Activated T-cell treated with anti-CD3 and anti-CD28 coated beads for 48 hours (primary cell): ENCODE measurements around the gene CORO2B.
"Not testable (repeated sequence)": the region's sequence is repeated elsewhere in the genome, so short reads cannot be mapped to it uniquely, and the experiment has no call there.

Experiments used
- DNase-seq: peaks from one replicate; pipeline ENCODE4 v3.0.0-alpha.2; 2020; ENCODE audit warnings: low read depth

The CORO2B gene

DNA sequence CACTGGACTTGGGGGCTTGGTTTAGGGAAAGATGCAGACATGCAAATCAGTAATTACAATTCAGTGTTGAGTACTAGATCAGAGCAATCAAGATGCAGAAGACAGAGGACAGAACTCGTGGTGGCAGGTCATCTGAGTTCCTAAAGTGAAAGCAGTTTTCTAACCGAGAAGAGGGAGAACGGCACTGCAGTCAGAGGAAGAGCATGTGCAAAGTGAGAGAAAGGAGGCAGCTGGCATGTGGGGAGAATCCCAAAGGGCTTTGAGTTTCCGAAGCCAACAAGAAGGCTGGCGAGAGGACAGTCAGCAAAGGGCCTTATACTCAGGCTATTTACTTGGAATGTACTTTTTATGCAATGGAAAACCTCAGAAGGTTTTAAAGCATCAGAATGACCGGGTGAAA, 154.9 kb downstream of the CORO2B start:
- no peak for DNase-seq

- DNase-seq = no peak
Observed at GRCh38 chr15:68734352-68734751, 155.6 kb downstream of the CORO2B start.

GRCh38 chr15:68734881-68735280, 156.1 kb downstream of the CORO2B start:
- no peak for DNase-seq

DNA sequence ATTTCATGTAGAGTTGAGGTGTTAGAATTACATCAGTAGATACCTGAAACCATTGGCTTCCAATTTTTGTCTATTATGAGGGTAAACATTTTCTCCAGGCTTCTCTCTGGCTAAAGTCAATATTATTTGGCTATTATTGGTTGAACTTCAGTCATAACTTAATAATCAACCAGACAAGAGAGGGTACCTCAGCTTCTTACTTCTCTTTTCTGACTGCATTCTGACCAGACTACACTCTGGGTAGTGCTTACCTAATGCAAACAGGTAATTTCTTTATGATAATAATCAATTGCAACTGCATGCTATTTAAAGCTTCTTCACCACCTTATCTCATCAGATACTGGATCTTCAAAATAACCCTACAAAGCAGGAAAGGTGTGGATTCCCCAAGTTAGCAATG, 156.8 kb downstream of the CORO2B start:
- no peak for DNase-seq

DNA sequence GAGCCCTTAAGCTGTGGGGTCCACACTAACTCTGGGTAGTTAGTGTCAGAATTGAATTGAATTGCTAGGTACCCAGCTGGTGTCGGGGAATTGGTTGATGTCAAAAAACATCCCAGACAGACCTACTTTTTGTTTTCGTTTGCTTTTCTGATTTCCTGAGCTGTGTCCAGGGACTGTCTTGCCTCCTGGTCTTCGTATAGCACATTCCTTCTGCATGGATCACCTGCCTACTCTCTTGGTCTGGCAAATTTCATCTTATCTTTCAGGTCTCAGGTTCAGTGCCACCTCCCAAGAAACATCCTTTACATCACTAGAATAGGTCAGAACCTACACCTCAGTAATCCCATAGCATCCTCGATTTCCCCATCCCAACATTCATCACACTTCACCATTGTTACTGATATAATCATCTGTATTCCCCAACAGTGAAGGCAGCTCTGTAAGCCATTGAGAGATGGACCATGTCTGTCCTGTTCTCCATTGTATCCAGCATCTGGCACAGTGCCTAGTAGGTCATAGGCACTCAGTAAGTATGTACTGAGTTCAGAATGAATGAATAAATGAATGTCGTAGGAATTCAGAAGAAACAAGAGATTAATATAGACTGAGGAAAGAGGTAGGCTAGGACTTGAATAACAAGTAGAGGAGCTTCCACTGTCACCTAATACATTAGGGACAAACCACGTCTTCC, 160.7 kb downstream of the CORO2B start:
- no peak for DNase-seq

GRCh38 chr15:68743256-68743655, 164.5 kb downstream of the CORO2B start:
- DNase-seq = no peak

DNA sequence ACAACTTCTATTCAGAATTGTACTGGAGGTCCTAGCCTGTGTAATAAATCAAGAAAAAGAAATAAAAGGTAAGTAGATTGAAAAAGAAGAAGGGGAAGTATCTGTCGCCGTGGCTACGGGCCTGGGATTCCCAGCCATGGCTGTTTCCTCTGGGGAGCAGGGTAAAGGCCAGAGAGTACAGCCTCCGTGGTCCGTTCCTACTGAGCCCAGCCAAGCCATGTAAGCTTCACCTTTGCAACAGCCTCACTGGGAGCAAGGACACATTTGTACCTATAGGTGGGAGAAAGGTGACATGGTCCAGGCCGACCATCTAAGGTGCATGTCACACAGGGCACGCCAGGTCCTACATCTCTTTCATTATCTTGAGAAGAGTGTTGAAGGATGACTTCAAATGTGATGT, 170.6 kb downstream of the CORO2B start:
- DNase-seq = no peak

DNA sequence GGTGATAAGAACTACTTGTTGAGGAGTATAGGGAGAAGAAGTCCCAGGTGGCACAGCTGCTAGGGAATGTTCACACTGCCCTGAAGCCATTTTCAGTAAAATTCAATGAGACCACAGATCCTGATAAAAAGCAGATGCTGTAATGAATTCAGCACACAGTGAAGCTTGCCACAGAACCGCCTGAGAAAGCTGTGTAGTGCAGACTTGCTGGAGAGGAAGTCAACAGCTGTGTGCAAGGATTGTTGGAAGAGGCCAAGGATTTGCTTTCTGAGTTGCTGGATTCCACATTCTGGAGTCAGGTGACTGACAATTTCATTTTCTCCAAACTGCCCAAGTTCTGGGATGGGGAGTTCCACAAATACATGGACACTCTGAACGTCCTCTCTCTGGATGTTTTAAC, 171.0 kb downstream of the CORO2B start:
- DNase-seq = no peak

DNA sequence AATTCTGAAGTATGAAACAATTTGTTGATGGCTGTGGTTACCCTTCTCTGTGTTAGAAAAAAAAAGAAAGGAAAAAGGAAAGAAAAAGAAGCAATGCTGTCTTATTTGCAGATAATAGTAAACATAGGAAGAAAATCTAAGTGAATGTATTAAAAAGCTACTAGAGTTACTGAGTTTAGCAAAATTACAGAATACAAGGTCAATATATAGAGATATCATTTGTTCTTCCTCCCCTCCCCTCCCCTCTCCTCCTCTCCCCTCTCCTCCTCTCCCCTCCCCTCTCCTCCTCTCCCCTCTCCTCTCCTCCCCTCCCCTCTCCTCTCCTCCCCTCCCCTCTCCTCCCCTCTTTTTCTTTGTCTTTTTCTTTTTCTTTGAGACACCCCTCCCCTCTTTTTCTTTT, 172.8 kb downstream of the CORO2B start:
- no peak for DNase-seq

- no peak for DNase-seq
Observed at GRCh38 chr15:68755731-68756130, 176.9 kb downstream of the CORO2B start.

- not testable (repeated sequence) for DNase-seq
Observed at GRCh38 chr15:68759982-68760579, 181.3 kb downstream of the CORO2B start.

DNA sequence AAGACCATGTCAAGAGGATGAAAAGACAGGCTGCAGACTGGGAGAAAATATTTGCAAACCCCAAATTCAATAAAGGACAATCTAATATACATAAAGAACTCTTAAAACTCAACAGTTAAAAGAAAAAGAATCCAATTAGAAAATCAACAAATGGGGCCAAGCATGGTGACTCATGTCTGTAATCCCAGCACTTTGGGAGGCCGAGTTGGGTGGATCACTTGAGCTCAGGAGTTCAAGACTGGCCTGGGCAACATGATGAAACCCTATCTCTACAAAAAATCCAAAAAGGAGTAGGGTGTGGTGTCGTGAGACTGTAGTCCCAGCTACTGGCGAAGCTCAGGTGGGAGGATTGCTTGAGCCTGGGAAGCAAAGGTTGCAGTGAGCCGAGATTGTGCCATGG, 184.3 kb downstream of the CORO2B start:
- DNase-seq = no peak

DNA sequence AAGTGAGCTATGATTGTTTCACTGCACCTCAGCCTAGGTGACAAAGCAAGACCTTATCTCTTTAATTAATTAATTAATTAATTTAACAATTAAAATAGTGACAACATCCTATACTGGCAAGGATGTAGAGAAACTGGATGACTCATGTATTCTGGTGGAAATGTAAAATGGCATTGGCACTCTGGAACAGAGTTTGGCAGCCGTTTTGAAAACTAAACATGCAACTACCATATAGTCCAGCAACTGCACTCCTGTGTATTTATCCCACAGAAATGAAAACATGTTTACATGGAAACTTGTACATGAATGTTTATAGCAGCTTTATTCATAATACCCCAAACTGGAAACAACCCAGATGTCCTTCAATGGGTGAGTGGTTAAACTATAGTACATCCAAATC, 185.3 kb downstream of the CORO2B start:
- DNase-seq = no peak

- no peak for DNase-seq
Observed at GRCh38 chr15:68765602-68766368, 187.0 kb downstream of the CORO2B start.

DNA sequence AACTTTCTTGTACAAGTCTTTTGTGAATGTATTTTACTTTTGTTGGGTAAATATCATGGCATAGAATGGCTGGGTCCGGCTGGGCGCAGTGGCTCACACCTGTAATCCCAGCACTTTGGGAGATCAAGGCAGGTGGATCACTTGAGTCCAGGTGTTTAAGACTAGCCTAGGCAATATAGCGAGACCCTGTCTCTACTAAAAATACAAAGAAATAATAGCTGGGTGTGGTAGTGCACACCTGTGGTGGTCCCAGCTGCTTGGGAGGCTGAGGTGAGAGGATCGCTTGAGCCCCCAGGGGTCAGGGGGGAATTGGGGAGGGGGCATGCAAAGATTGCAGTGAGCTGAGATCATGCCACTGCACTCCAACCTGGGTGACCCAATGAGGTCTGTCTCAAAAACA, 189.0 kb downstream of the CORO2B start:
- no peak for DNase-seq

DNA sequence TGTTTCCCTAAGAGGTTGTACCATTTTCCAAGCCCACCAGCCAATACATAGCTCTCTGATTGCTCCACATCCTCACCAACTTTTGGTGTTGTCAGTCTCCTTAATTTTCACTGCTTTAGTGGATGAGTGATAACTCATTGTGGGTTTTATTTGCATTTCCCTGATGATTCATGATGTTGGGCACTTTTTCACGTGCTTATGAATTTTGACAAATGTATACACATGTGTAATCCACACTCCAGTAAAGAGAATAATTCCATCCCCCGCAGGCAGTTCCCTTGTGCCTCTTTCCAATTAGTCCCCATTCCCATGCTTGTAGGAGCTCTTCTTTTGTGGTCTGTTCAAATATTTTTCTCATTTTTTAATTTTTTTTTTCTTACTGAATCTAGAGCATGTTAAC, 189.5 kb downstream of the CORO2B start:
- DNase-seq = no peak

DNA sequence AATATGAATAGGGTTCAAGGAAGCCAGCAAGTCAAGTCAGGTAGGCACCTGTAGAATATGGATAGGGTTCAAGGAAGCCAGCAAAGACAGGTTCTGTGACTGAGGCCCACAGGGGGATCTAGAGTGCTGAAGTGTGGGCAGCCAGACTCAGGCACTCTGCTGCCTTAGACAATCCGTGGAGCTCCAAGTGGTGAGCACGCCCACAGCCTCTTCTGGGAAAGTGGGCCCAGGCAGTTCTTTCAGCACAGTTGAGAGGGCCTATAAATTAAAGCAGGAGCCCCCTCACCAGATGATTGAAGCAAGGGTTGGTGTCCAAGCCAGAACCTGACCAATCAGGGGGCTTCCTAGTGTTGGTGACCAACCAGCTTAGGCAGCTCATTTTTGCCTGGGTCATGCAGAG, 190.9 kb downstream of the CORO2B start:
- DNase-seq = no peak

DNA sequence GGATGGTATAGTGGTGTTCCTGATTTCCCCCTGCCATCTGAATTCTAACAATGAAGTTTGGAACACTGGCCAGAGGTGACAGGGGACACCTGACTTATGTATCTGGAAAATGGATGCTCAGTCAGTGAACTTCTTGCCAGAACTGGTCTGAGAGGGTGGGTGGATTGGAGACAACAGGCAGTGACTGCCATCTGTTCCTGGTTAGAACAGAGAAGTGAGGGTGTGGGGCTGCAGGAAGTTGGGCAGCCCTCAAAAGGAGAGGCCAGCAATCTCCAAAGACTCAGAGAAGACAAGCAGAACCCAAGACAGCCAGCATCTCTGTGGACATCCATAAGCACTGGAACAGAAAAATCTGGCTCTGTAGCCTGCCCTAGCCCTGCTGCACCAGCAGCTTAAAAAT, 191.4 kb downstream of the CORO2B start:
- DNase-seq = no peak

- DNase-seq = no peak
Observed at GRCh38 chr15:68773036-68773435, 194.2 kb downstream of the CORO2B start.

GRCh38 chr15:68774120-68774519, 195.3 kb downstream of the CORO2B start:
- no peak for DNase-seq

DNA sequence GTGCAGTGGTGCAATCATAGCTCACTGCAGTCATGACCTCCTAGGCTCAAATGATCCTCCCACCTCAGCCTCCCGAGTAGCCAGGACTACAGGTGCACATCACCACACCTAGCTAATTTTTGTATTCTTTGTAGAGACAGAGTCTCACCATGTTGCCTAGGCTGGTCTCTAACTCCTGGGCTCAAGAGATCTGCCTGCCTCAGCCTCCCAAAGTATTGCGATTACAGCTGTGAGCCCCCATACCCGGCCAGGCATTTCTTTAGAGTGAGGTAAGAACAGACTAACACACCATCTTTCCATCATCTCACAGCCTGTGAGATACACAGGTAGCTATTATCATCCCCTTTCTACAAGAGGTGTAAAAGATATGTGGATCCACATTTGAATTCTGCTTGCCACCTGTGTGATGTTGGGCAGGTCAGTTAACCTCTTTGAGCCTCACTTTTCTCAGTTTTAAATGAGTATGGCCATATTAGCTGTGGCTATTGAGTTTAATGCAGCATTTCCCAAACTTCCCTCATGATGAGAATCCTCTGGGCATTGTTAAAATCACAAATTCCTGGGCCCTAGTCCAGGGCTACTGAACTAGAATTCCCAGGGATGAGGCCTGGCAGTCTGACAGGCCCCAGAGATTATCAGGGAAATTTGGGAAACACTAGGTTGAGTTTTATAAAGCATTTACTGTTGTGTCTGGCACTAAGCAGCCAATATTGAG, 195.9 kb downstream of the CORO2B start:
- no peak for DNase-seq

DNA sequence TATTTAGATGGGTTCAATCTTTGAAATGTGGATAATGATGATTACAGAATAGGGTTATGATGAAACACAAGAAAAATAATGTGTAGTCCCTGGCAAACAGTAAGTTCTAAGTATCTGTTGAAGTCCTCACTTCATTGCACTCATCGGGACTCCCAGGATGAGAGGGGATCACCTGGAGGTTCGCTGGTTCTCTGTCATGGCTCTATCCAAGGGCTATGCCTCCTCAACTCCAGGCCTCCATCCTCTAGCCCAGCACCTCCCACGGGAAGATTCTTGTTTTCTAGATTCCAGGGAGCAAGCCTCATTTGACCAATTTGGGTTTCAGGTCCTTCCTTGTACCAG, 196.4 kb downstream of the CORO2B start:
- no peak for DNase-seq
